Measurements from ENCODE around the gene RIOK2.

- TF ChIP-seq CTCF (IDR thresholded peaks at IDR 0.05; ENCODE audit: low read depth, low read length, missing input control) (no peak), FOXA1 (IDR thresholded peaks at IDR 0.05) (no peak), TAF1 (conservative IDR thresholded peaks at IDR 0.05) (no peak), SP1 (IDR thresholded peaks at IDR 0.05) (no peak), RAD21 (IDR thresholded peaks at IDR 0.05) (no peak), MAX (IDR thresholded peaks at IDR 0.05) (no peak), REST (IDR thresholded peaks at IDR 0.05) (no peak), JUND (IDR thresholded peaks at IDR 0.05) (no peak)
Measured at GRCh38 chr5:97118261-97119006, 64.6 kb downstream of the RIOK2 start.

Measured in liver (tissue), 3 donors.